HG03066 (cell line): Measurements from ENCODE around the gene TLDC2.
"Not testable (repeated sequence)": the region's sequence is repeated elsewhere in the genome, so short reads cannot be mapped to it uniquely, and the experiment has no call there.

Source experiments
- ATAC-seq: cut with Tn5 transposase; IDR thresholded peaks from one replicate; pipeline ENCODE4 v1.9.1; 2021; ENCODE audit warnings: low read depth; ENCODE audit not compliant: unreplicated experiment

The TLDC2 gene

GRCh38 chr20:36904690-36905089 is 28.8 kb downstream of the TLDC2 start:
- ATAC-seq: no peak

GRCh38 chr20:36905566-36905965 is 29.6 kb downstream of the TLDC2 start:
- ATAC-seq: not testable (repeated sequence)

GRCh38 chr20:36906086-36906485 is 30.1 kb downstream of the TLDC2 start:
- ATAC-seq: not testable (repeated sequence)

- ATAC-seq: no peak
These were observed 32.7 kb downstream of the TLDC2 start for GRCh38 chr20:36908603-36909002.

- ATAC-seq: no peak
These were observed 40.3 kb downstream of the TLDC2 start for GRCh38 chr20:36916199-36916598.

- no peak for ATAC-seq
These were observed 41.3 kb downstream of the TLDC2 start for GRCh38 chr20:36917240-36917639.

GRCh38 chr20:36917943-36918342 is 42.0 kb downstream of the TLDC2 start:
- no peak for ATAC-seq

GRCh38 chr20:36919715-36920333 is 43.9 kb downstream of the TLDC2 start:
- no peak for ATAC-seq

- ATAC-seq: no peak
These were observed 44.4 kb downstream of the TLDC2 start for GRCh38 chr20:36920334-36920730.

- no peak for ATAC-seq
These were observed 48.5 kb downstream of the TLDC2 start for GRCh38 chr20:36924167-36925045.

- ATAC-seq: no peak
These were observed 49.3 kb downstream of the TLDC2 start for GRCh38 chr20:36925234-36925633.

GRCh38 chr20:36926653-36927200 is 50.8 kb downstream of the TLDC2 start:
- no peak for ATAC-seq

- no peak for ATAC-seq
These were observed 51.8 kb downstream of the TLDC2 start for GRCh38 chr20:36927704-36928103.

- no peak for ATAC-seq
These were observed 53.4 kb downstream of the TLDC2 start for GRCh38 chr20:36929290-36929689.

GRCh38 chr20:36929691-36930090 is 53.8 kb downstream of the TLDC2 start:
- no peak for ATAC-seq

GRCh38 chr20:36932067-36932466 is 56.1 kb downstream of the TLDC2 start:
- not testable (repeated sequence) for ATAC-seq

GRCh38 chr20:36932476-36933426 is 56.8 kb downstream of the TLDC2 start:
- ATAC-seq: no peak

- not testable (repeated sequence) for ATAC-seq
These were observed 57.6 kb downstream of the TLDC2 start for GRCh38 chr20:36933571-36933970.

- ATAC-seq: no peak
These were observed 60.4 kb downstream of the TLDC2 start for GRCh38 chr20:36936341-36936740.

GRCh38 chr20:36936761-36937401 is 60.9 kb downstream of the TLDC2 start:
- not testable (repeated sequence) for ATAC-seq
